ENCODE measurements around the gene PRAC2. TPM values are rescaled to one million over a fixed set of nuclear protein-coding genes. Genes with fewer than 3 reads are reported as not detected.

Gene PRAC2
- total and polyA plus RNA-seq, 2 of the 8 experiments (the other 6 are each of a cell fraction or from before 2014, with no cell fraction given): not detected

- TF ChIP-seq ATF2 (IDR thresholded peaks at IDR 0.05; ENCODE audit: low read length) (no peak), EP300 (IDR thresholded peaks at IDR 0.05; ENCODE audit: borderline replicate concordance in 1 of 2, low read depth in 2 of 2, low read length in 2 of 2) (no peak), SAP30 (IDR thresholded peaks at IDR 0.05; ENCODE audit: insufficient read depth, insufficient replicate concordance, low read length) (no peak), SIX5 (IDR thresholded peaks at IDR 0.05; ENCODE audit: low read depth, low read length) (no peak), POU5F1 (IDR thresholded peaks at IDR 0.05; ENCODE audit: low read depth, low read length) (no peak), KDM5A (IDR thresholded peaks at IDR 0.05; ENCODE audit: low read length) (no peak), CHD2 (IDR thresholded peaks at IDR 0.05; ENCODE audit: low read length) (no peak), BCL11A (IDR thresholded peaks at IDR 0.05; ENCODE audit: low read depth in 2 of 2, low read length in 2 of 2) (no peak), NRF1 (IDR thresholded peaks at IDR 0.05; ENCODE audit: low read depth, low read length) (no peak), E2F6 (IDR thresholded peaks at IDR 0.05) (no peak), RNF2 (IDR thresholded peaks at IDR 0.05; ENCODE audit: borderline replicate concordance, low read depth, low read length, missing control alignments, poor library complexity, severe bottlenecking) (peak; percentile 98), CTBP2 (IDR thresholded peaks at IDR 0.05; ENCODE audit: borderline replicate concordance, insufficient read depth, insufficient read length, low read length) (no peak), SP4 (IDR thresholded peaks at IDR 0.05; ENCODE audit: low read length) (no peak), TAF7 (optimal IDR thresholded peaks at IDR 0.05; ENCODE audit: borderline replicate concordance, low read depth, low read length) (no peak), TBP (IDR thresholded peaks at IDR 0.05; ENCODE audit: low read depth, low read length) (no peak), SRF (IDR thresholded peaks at IDR 0.05; ENCODE audit: low read depth, low read length) (no peak), SP1 (IDR thresholded peaks at IDR 0.05; ENCODE audit: low read depth, low read length) (0 out of 2 replicates have a peak, but pooled peaks have one; percentile 16), PHF8 (conservative IDR thresholded peaks at IDR 0.05; ENCODE audit: low read depth, low read length) (no peak), GTF2F1 (IDR thresholded peaks at IDR 0.05; ENCODE audit: borderline replicate concordance, low read depth, low read length) (no peak), SUZ12 (IDR thresholded peaks at IDR 0.05; ENCODE audit: low read length) (peak; percentile 100), TCF12 (IDR thresholded peaks at IDR 0.05; ENCODE audit: low read depth, low read length) (0 out of 2 replicates have a peak, but pooled peaks have one; percentile 11)
Measured at GRCh38 chr17:48747445-48748363, 24.7 kb downstream of the PRAC2 start (continued).

Measured in H1 (cell line).